ENCODE results near the gene ACTN4. TPM values are rescaled to one million over a fixed set of nuclear protein-coding genes. Genes with fewer than 3 reads are reported as not detected.
A peak's percentile ranks its signal among the peaks of the same experiment; 100 is the strongest.

The ACTN4 gene
- total and polyA plus RNA-seq, 9 donors, result 139 to 458 (median 299) TPM

DNA sequence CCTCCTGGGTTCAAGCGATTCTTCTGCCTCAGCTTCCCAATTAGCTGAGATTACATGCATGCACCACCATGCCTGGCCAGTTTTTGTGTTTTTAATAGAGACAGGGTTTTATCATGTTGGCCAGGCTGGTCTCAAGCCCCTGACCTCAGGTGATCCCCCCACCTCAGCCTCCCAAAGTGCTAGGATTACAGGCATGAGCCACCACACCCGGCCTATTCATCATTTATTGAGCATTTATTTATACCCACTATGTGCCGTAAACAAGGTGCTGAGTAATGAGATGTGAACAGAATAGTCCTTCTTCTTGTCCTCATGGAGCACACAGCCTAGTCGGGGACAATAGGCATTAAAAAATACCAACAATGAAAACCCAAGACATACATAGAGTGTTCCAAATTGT lies 25.6 kb downstream of the ACTN4 start:
- TF ChIP-seq POLR2A (IDR thresholded peaks at IDR 0.05) (no peak), EP300 (IDR thresholded peaks at IDR 0.05) (no peak)
- TF ChIP-seq, protein P1, sequence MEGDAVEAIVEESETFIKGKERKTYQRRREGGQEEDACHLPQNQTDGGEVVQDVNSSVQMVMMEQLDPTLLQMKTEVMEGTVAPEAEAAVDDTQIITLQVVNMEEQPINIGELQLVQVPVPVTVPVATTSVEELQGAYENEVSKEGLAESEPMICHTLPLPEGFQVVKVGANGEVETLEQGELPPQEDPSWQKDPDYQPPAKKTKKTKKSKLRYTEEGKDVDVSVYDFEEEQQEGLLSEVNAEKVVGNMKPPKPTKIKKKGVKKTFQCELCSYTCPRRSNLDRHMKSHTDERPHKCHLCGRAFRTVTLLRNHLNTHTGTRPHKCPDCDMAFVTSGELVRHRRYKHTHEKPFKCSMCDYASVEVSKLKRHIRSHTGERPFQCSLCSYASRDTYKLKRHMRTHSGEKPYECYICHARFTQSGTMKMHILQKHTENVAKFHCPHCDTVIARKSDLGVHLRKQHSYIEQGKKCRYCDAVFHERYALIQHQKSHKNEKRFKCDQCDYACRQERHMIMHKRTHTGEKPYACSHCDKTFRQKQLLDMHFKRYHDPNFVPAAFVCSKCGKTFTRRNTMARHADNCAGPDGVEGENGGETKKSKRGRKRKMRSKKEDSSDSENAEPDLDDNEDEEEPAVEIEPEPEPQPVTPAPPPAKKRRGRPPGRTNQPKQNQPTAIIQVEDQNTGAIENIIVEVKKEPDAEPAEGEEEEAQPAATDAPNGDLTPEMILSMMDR (IDR thresholded peaks at IDR 0.05), result no peak
- 86 to 93% (median 92%) methylated on average over 4 of the region's 4 CpGs for WGBS, 3 donors
- H3K4me1 ChIP-seq (ENCODE audit: insufficient read depth), result peaks cover 36% of the 10 kb centered on the region

DNA sequence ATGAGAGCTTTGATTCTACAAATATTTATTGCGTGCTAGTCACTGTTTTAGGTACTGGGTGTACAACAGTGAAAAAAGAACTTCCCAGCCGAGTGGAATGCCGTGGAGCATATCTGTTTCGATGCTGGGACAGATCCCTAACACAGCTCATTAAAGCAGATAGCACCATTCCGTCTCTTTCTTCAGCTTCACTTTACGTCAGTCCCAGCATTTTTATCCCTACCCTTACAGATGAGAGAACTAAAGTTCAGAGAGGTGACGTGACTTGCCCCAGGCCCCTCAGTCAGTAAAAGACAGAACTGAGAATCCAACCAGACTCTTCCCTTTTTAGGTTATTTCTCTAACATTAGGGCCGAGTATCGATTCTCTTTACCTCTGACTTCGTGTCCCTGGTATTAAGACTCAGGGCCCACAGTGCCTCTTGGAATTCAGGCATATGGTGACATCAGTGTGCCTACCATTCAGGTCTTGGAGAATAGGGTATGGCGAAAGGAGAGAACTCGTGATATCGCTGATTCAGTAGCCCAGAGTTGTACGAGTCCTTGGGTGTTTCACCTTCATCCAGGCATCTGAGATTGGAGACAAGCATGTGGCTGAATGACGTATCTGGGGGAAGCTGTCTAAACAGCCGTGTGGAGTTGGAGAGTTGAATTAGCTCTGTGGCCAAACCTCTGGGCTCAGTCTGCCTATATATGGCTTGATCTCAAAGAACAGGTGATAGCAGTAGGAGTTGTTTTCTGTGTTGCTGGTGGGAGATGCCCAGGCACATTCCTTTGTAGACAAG lies 27.1 kb downstream of the ACTN4 start:
- Histone ChIP-seq H3K9me3 (no peaks in the 10 kb centered on the region), H3K27ac (peak overlapping the region; percentile 18 to 23), H3K4me3 (no peak overlapping the region), H3K36me3 (no peaks in the 10 kb centered on the region), H3K4me1 (ENCODE audit: insufficient read depth) (peaks cover 39% of the 10 kb centered on the region), H3K27me3 (no peaks in the 10 kb centered on the region)
- intact Hi-C loops (cut with DNase I), result no loop called here
- no peak for DNase-seq
- WGBS, 3 donors, result 47 to 56% (median 49%) methylated on average over 16 of the region's 16 CpGs
- TF ChIP-seq POLR2A (IDR thresholded peaks at IDR 0.05), result no peak
- TF ChIP-seq EP300 (IDR thresholded peaks at IDR 0.05), result no peak
- TF ChIP-seq, protein P1 (IDR thresholded peaks at IDR 0.05), result no peak

More for the DNA sequence above, 25.6 kb downstream of the ACTN4 start:
- no peaks in the 10 kb centered on the region for H3K36me3 ChIP-seq
- intact Hi-C loops (cut with DNase I), result no loop called here
- no peaks in the 10 kb centered on the region for H3K27me3 ChIP-seq
- H3K27ac ChIP-seq, result no peak overlapping the region
- DNase-seq, result no peak
- H3K9me3 ChIP-seq, result no peaks in the 10 kb centered on the region
- no peak overlapping the region for H3K4me3 ChIP-seq

DNA sequence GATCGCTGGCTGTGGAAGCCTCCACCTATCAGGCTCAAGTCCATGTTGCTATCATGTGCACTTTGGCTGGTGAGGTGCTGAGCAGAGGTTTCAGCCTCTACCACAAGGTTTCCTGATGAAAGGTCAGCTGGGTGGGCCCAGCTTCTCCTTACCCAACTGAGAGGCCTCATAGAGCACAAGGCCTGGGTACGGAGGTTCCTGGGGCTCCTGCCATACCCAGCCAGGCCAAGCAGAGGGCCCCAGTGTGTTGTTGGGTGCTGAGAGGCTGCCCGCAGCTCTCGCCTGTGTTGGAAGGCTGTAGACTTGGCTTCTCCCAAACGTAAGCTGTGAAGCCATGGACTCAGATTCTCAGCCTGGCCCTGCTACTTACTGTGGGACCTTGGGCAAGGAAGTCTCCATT lies 28.2 kb downstream of the ACTN4 start:
- H3K27me3 ChIP-seq, result no peaks in the 10 kb centered on the region
- intact Hi-C loops (cut with DNase I), result no loop called here
- no peak overlapping the region for H3K4me3 ChIP-seq
- peak overlapping the region; percentile 4 to 8 for H3K27ac ChIP-seq
- no peaks in the 10 kb centered on the region for H3K9me3 ChIP-seq
- no peak for DNase-seq
- H3K4me1 ChIP-seq (ENCODE audit: insufficient read depth), result peaks cover 36% of the 10 kb centered on the region
- 86 to 87% (median 87%) methylated on average over 5 of the region's 5 CpGs for WGBS, 3 donors
- no peaks in the 10 kb centered on the region for H3K36me3 ChIP-seq
- TF ChIP-seq POLR2A (IDR thresholded peaks at IDR 0.05) (no peak), EP300 (IDR thresholded peaks at IDR 0.05) (no peak)
- TF ChIP-seq, protein P1 (IDR thresholded peaks at IDR 0.05), result no peak

DNA sequence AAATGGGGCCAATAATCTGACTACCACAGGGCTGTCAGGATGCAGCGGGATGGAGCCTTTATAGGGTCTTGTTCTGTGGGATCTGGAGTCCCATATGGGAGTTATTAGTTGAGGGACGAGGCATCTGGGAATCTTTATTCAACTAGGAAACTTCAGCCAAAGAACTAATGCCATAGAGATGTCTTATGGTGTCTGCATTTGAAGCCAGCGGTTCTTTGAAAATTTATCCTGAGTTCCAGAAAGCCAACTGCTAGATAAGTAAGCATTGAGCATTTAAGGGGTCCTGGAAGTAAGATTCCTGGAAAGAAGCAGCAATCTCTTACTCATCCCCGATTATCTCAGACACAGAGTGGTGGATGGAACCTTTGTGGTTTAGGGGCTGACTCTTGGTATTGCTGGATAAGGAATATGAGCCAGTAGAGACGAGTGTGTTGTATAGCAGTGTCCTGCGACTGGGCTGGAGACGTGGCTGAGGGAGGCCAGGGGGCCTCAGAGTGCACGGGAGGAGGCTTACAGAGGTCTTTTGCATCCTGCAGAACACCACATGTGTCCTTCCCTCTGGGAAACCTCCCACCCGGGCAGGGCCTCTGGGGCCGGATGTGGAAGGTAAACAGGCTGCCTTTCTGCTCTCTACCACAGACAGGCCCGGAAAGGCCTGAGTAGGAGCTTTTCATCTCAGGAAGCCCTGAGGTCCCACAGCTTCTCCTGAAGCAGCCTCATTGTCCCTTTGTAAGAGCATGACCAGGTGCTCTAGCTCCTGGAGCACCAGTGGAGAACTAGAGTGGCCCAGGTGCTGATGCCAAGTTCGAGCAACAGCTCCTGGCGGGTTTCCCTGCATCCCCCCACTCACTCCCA lies 28.8 kb downstream of the ACTN4 start:
- Histone ChIP-seq H3K27ac (peak overlapping the region; percentile 8 to 21), H3K27me3 (no peaks in the 10 kb centered on the region), H3K9me3 (no peaks in the 10 kb centered on the region), H3K36me3 (no peaks in the 10 kb centered on the region), H3K4me3 (no peak overlapping the region), H3K4me1 (ENCODE audit: insufficient read depth) (peaks cover 36% of the 10 kb centered on the region)
- no peak for TF ChIP-seq POLR2A (IDR thresholded peaks at IDR 0.05)
- WGBS, 3 donors, result 15 to 25% (median 19%) methylated on average over 13 of the region's 13 CpGs
- DNase-seq, result peak in 3 of 5 donors; percentile 57 to 72 (median 59)
- intact Hi-C loops (cut with DNase I), result no loop called here

All from ovary (tissue), 9 donors.